Measurements from ENCODE around the gene CAMK1G.

Gene CAMK1G

DNA sequence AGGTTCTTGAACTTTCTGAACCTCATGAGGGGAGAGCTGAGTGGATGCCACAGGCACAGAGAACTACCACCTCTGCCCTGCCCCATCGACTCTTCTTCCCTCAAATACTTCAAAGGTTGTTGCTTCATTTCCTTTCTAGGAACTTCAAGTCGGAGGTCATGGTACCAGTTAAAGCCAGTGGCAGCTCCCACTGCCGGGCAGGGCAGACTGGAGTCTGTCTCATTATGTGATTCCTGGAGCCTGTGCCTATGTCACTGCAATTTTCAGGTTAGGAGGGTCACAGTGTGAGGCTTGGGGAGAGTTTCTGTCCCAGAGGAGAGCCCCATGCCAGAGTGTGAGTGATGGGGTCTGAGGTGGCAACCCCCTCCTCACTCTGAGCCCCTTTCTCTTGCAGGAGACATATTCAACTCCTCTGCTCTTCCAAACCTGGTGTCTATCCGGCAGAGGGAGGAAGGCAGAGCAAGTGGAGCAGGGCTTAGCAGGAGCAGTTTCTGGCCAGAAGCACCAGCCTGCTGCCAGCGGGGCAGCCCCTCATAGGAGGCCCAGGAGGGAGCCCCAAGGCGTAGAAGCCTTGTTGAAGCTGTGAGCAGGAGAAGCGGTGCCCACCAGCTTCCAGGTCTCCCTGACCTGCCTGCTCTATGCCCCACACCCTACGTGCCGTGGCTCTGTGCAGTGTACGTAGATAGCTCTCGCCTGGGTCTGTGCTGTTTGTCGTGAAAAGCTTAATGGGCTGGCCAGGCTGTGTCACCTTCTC, 29.3 kb downstream of the CAMK1G start:
- TF ChIP-seq, protein P1, sequence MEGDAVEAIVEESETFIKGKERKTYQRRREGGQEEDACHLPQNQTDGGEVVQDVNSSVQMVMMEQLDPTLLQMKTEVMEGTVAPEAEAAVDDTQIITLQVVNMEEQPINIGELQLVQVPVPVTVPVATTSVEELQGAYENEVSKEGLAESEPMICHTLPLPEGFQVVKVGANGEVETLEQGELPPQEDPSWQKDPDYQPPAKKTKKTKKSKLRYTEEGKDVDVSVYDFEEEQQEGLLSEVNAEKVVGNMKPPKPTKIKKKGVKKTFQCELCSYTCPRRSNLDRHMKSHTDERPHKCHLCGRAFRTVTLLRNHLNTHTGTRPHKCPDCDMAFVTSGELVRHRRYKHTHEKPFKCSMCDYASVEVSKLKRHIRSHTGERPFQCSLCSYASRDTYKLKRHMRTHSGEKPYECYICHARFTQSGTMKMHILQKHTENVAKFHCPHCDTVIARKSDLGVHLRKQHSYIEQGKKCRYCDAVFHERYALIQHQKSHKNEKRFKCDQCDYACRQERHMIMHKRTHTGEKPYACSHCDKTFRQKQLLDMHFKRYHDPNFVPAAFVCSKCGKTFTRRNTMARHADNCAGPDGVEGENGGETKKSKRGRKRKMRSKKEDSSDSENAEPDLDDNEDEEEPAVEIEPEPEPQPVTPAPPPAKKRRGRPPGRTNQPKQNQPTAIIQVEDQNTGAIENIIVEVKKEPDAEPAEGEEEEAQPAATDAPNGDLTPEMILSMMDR (IDR thresholded peaks at IDR 0.05; ENCODE audit: low read depth, low read length) = no peak
- Histone ChIP-seq H3K9me3 (no peaks in the 10 kb centered on the region), H3K36me3 (no peaks in the 10 kb centered on the region), H3K4me1 (no peaks in the 10 kb centered on the region), H3K27me3 (no peaks in the 10 kb centered on the region; the same call in 1 of the 2 replicates), H3K4me3 (ENCODE audit: low read depth, low read length) (no peak overlapping the region)
- no peak for DNase-seq

DNA sequence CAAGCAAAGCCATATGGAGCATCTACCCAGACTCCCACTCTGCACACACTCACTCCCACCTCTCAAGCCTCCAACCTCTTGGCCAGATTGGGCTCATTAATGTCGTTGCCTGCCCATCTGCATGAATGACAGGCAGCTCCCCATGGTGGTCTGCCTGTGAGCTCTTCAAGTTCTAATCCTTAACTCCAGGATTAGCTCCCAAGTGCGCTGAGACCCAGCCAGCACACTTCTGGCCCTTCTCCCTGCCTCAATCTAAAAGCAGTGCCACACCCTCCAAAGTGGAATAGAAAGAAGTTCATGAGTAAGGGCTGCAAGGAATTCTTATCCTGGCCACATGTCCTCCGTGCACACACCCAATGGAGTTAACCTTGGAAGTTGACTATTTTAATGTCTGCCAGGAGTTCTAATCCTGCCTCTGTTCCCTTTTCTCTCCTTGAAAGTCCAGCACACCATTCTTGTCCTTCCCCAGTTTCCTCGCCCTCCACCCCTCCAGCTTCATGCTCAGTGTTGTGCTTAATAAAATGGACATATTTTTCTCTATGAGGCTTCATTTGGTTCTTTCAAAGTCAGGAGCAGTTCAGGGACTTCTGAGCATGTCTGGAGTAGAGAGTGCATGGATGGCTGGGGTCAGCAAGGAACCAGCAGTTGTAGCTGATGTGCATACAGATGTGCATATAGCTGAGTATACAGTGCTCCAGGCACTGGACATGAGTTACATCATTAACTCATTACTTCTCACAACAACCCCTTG, 30.1 kb downstream of the CAMK1G start:
- H3K36me3 ChIP-seq = no peaks in the 10 kb centered on the region
- no peak for DNase-seq

DNA sequence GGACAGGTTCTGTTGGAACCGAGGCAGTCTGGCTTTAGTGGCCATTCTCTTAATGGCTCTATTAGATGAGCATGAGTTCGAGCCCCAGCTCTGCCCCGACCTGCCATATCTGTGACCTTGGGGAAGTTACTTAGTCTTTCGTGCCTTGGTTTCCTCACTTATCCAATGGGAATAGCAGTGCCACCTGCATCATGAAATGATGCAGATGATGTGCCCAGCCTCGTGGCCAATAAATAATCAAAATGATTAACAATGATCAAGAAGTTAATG, 30.6 kb downstream of the CAMK1G start:
- no peak overlapping the region for H3K4me3 ChIP-seq (ENCODE audit: low read depth, low read length)
- DNase-seq = no peak
- no peaks in the 10 kb centered on the region for H3K36me3 ChIP-seq
- H3K27me3 ChIP-seq = no peaks in the 10 kb centered on the region; the same call in 1 of the 2 replicates
- H3K9me3 ChIP-seq = no peaks in the 10 kb centered on the region
- no peaks in the 10 kb centered on the region for H3K4me1 ChIP-seq
- TF ChIP-seq, protein P1 (IDR thresholded peaks at IDR 0.05; ENCODE audit: low read depth, low read length) = no peak

More for the DNA sequence above, 30.1 kb downstream of the CAMK1G start:
- Histone ChIP-seq H3K27me3 (no peaks in the 10 kb centered on the region; the same call in 1 of the 2 replicates), H3K4me1 (no peaks in the 10 kb centered on the region), H3K9me3 (no peaks in the 10 kb centered on the region), H3K4me3 (ENCODE audit: low read depth, low read length) (no peak overlapping the region)
- TF ChIP-seq, protein P1 (IDR thresholded peaks at IDR 0.05; ENCODE audit: low read depth, low read length) = no peak

DNA sequence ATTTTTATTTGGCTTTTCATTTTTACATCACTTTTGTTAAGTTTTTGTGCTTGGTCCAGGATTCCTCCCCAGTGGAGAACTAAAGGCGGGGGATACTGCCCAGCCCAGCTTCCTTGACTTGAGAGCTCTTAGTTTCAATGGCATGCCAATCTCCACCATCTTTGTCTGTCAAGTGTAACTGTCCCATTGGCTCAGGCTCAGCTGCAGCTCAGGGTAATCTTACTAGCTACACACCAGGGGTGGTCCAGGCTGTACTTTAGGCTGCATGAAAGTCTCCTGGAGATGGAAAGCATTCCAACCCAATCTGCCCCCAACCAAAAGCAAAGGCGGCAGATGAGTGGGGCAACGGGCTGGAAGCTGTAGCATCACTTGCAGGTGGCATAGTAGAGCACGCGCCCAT, 31.4 kb downstream of the CAMK1G start:
- H3K9me3 ChIP-seq = no peaks in the 10 kb centered on the region
- H3K36me3 ChIP-seq = no peaks in the 10 kb centered on the region
- H3K4me1 ChIP-seq = no peaks in the 10 kb centered on the region; the same call in 1 of the 2 replicates
- TF ChIP-seq, protein P1 (IDR thresholded peaks at IDR 0.05; ENCODE audit: low read depth, low read length) = no peak
- no peak for DNase-seq
- no peaks in the 10 kb centered on the region; the same call in 1 of the 2 replicates for H3K27me3 ChIP-seq
- H3K4me3 ChIP-seq (ENCODE audit: low read depth, low read length) = no peak overlapping the region

DNA sequence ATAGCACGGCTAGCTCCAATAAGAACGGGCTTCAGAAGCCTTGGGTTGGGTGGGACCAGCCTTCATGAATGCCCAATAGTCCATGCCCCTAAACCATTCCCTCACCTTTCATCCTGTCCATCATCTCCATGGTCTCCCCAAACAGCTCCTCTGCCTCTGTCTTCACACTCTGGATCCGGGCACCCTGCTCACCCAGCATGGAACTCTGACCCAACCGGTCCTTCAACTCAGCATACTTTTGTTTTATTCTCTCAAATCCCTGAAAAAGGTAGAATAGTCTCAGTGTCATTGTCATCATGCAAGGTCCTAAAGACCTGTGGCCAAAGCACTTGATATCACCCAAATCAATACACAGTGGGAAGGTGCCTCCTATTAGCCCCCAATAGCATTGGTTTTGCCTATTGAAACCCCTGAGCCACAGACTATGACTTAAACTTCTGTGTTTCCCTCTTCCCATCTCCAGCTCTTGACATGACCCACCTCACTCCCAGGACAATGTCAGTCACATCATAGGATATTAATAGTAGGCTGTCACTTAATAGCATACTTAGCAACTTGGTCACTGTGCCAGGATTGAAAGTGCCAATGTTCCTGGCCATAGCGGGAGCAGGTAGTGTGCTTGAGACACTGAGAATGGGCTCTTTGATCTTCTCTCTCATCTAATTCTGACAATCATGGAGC, 33.0 kb downstream of the CAMK1G start:
- H3K36me3 ChIP-seq = no peaks in the 10 kb centered on the region
- H3K9me3 ChIP-seq = no peaks in the 10 kb centered on the region
- no peaks in the 10 kb centered on the region; the same call in 1 of the 2 replicates for H3K27me3 ChIP-seq
- no peaks in the 10 kb centered on the region; the same call in 1 of the 2 replicates for H3K4me1 ChIP-seq
- no peak for DNase-seq
- TF ChIP-seq, protein P1 (IDR thresholded peaks at IDR 0.05; ENCODE audit: low read depth, low read length) = no peak
- H3K4me3 ChIP-seq (ENCODE audit: low read depth, low read length) = no peak overlapping the region

Data from BE2C (cell line).